ENCODE measurements around the gene TMEM62.

DNA sequence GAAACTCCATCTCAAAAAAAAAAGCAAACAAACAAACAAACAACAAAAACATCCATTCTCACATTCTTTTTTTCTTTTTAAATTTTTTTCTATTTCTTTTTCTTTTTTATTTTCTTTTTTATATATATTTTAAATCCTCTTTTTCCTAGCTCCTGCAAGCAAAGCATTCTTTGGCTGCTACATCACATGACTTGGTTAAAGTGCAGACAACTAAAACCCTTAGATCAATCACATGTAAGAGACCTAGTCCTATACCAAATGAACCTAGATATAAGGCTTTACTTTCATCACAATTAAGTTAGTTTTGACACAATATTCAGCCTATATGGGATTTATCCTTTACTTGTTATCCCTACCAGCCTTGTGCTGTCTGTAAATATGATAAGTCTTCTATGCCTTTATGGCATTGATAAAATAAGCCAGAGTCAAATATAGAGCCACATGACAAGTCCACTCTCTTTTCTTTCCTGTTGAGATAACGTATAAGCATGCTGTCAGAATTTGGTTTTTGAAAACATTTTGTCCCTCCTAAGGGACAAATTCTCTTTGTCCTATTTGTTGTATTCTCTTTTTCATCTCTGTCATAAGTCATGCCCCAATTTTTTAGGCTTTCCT is 38.9 kb upstream of the TMEM62 start:
- TF ChIP-seq, protein P1, sequence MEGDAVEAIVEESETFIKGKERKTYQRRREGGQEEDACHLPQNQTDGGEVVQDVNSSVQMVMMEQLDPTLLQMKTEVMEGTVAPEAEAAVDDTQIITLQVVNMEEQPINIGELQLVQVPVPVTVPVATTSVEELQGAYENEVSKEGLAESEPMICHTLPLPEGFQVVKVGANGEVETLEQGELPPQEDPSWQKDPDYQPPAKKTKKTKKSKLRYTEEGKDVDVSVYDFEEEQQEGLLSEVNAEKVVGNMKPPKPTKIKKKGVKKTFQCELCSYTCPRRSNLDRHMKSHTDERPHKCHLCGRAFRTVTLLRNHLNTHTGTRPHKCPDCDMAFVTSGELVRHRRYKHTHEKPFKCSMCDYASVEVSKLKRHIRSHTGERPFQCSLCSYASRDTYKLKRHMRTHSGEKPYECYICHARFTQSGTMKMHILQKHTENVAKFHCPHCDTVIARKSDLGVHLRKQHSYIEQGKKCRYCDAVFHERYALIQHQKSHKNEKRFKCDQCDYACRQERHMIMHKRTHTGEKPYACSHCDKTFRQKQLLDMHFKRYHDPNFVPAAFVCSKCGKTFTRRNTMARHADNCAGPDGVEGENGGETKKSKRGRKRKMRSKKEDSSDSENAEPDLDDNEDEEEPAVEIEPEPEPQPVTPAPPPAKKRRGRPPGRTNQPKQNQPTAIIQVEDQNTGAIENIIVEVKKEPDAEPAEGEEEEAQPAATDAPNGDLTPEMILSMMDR (conservative IDR thresholded peaks at IDR 0.05; ENCODE audit: low read length), result no peak
- no peak for TF ChIP-seq EZH2phosphoT487 (IDR thresholded peaks at IDR 0.05; ENCODE audit: borderline replicate concordance)
